Smooth muscle cell (in vitro differentiated cells): ENCODE data around the gene CCDC120. TPM values are rescaled to one million over a fixed set of nuclear protein-coding genes. Genes with fewer than 3 reads are reported as not detected.
A peak's percentile ranks its signal among the peaks of the same experiment; 100 is the strongest.

Experiments
- DNase-seq: peaks from one replicate; lab custom pipeline; 2025; ENCODE audit not compliant: unreplicated experiment; lab: John Stamatoyannopoulos, UW
- H2AFZ ChIP-seq: fragments of 200-600 bp; sonication (generic); 2 replicates; pipeline ENCODE4 v1.6.0; 2016; ENCODE audit warnings: antibody characterized with exemption, low read depth, mild to moderate bottlenecking
- H3F3A ChIP-seq: fragments of 200-600 bp; sonication (generic); 2 replicates; pipeline ENCODE4 v1.6.0; 2017; ENCODE audit warnings: antibody characterized with exemption, low read depth
- H3K27ac ChIP-seq: fragments of 200-600 bp; sonication (generic); 2 replicates; pipeline ENCODE4 v1.5.1; 2016; ENCODE audit warnings: low read depth, mild to moderate bottlenecking
- H3K27me3 ChIP-seq: fragments of 200-600 bp; sonication (generic); 2 replicates; pipeline ENCODE4 v1.6.1; 2016; ENCODE audit warnings: low read depth, mild to moderate bottlenecking
- H3K36me3 ChIP-seq: fragments of 200-600 bp; sonication (generic); 2 replicates; pipeline ENCODE4 v1.5.1; 2016; ENCODE audit warnings: low read depth
- H3K4me1 ChIP-seq: fragments of 200-600 bp; sonication (generic); 2 replicates; pipeline ENCODE4 v1.5.1; 2016; ENCODE audit warnings: low read depth
- H3K4me2 ChIP-seq: fragments of 200-600 bp; sonication (generic); 2 replicates; pipeline ENCODE4 v1.6.0; 2016; ENCODE audit warnings: mild to moderate bottlenecking
- H3K4me3 ChIP-seq: fragments of 200-600 bp; sonication (generic); 2 replicates; pipeline ENCODE4 v1.5.1; 2016; ENCODE audit warnings: mild to moderate bottlenecking
- H3K79me2 ChIP-seq: fragments of 200-600 bp; sonication (generic); 2 replicates; pipeline ENCODE4 v1.6.0; 2016; ENCODE audit warnings: low read depth, mild to moderate bottlenecking
- H3K9ac ChIP-seq: fragments of 200-600 bp; sonication (generic); 2 replicates; pipeline ENCODE4 v1.6.0; 2016; ENCODE audit warnings: low read depth
- H3K9me3 ChIP-seq: fragments of 200-600 bp; sonication (generic); replicated peaks from 2 replicates; pipeline ENCODE4 v1.5.1; 2016; ENCODE audit warnings: low read depth
- H4K20me1 ChIP-seq: fragments of 200-600 bp; sonication (generic); 2 replicates; pipeline ENCODE4 v1.6.0; 2016; ENCODE audit warnings: low read depth
- CTCF ChIP-seq: fragments of 200-600 bp; sonication (generic); IDR thresholded peaks from 2 replicates; pipeline ENCODE4 v1.5.1; 2017; ENCODE audit warnings: borderline replicate concordance, mild to moderate bottlenecking, antibody characterized with exemption; ENCODE audit not compliant: insufficient read depth, poor library complexity, severe bottlenecking
- WGBS: methylation state at CpG from one replicate; pipeline ENCODE4 v1.1.7; 2016; ENCODE audit warnings: low lambda C conversion rate; 5-methylcytosine and 5-hydroxymethylcytosine counted together
- polyA plus RNA-seq: library from polyadenylated mRNA; unstranded; fragments of >200 nt; fragmentation: Nextera tagmentation; extraction: Ambion mirVana; gene quantifications from 2 replicates; pipeline ENCODE4 v1.2.1, GENCODE V29; 2016
- total RNA-seq: library from RNA; depleted of rRNA; stranded (reverse); fragments of >200 nt; gene quantifications from 2 replicates; pipeline ENCODE4 v1.2.3, GENCODE V29; 2014

Gene CCDC120
- total and polyA plus RNA-seq, 2 experiments from 2014 or later: 2.0 to 5.4 TPM

- 96% methylated on average over 11 of the region's 11 CpGs for WGBS
- H3K9me3 ChIP-seq: no peaks in the 10 kb centered on the region
- no peaks in the 10 kb centered on the region for H3K36me3 ChIP-seq
- DNase-seq: no peak
- no peak for TF ChIP-seq CTCF
- peaks cover 7% of the 10 kb centered on the region for H3K79me2 ChIP-seq
- no peaks in the 10 kb centered on the region for H4K20me1 ChIP-seq
- no peak overlapping the region for H3K4me2 ChIP-seq
- no peak overlapping the region for H3K4me3 ChIP-seq
- H3K27me3 ChIP-seq: no peaks in the 10 kb centered on the region
- no peak overlapping the region for H2AFZ ChIP-seq
- no peaks in the 10 kb centered on the region for H3F3A ChIP-seq
- no peaks in the 10 kb centered on the region for H3K4me1 ChIP-seq
- H3K27ac ChIP-seq: no peak overlapping the region
- no peak overlapping the region for H3K9ac ChIP-seq
These were observed 10.2 kb downstream of the CCDC120 start for GRCh38 chrX:49069038-49069437.

GRCh38 chrX:49070988-49071387 is 12.2 kb downstream of the CCDC120 start:
- no peak for DNase-seq
- Histone ChIP-seq H3K4me1 (no peaks in the 10 kb centered on the region), H3K36me3 (no peaks in the 10 kb centered on the region), H3K27ac (no peak overlapping the region), H2AFZ (no peak overlapping the region), H3K4me3 (no peak overlapping the region), H4K20me1 (no peaks in the 10 kb centered on the region), H3K27me3 (no peaks in the 10 kb centered on the region), H3K79me2 (peaks cover 7% of the 10 kb centered on the region), H3K9ac (no peak overlapping the region), H3K9me3 (no peaks in the 10 kb centered on the region), H3F3A (no peaks in the 10 kb centered on the region), H3K4me2 (no peak overlapping the region)
- 90% methylated on average over 4 of the region's 4 CpGs for WGBS
- TF ChIP-seq CTCF: no peak

- H3K27ac ChIP-seq: no peak overlapping the region
- WGBS: 89% methylated on average over 55 of the region's 63 CpGs
- peaks cover 7% of the 10 kb centered on the region for H3K79me2 ChIP-seq
- no peak overlapping the region for H3K9ac ChIP-seq
- peak overlapping the region; percentile 86 for H3K4me2 ChIP-seq
- no peaks in the 10 kb centered on the region for H3K27me3 ChIP-seq
- H2AFZ ChIP-seq: no peak overlapping the region
- H4K20me1 ChIP-seq: no peaks in the 10 kb centered on the region
- H3K9me3 ChIP-seq: no peaks in the 10 kb centered on the region
- H3K4me1 ChIP-seq: no peaks in the 10 kb centered on the region
- TF ChIP-seq CTCF: no peak
- no peaks in the 10 kb centered on the region for H3K36me3 ChIP-seq
- H3K4me3 ChIP-seq: peak overlapping the region; percentile 71
- DNase-seq: no peak
- no peaks in the 10 kb centered on the region for H3F3A ChIP-seq
These were observed 13.3 kb downstream of the CCDC120 start for GRCh38 chrX:49071877-49072711.

GRCh38 chrX:49072712-49073095 is 13.9 kb downstream of the CCDC120 start:
- H3F3A ChIP-seq: no peaks in the 10 kb centered on the region
- no peak overlapping the region for H3K9ac ChIP-seq
- H3K27ac ChIP-seq: no peak overlapping the region

More at GRCh38 chrX:49072712-49073095, 13.9 kb downstream of the CCDC120 start:
- no peak for DNase-seq
- Histone ChIP-seq H4K20me1 (no peaks in the 10 kb centered on the region), H3K4me1 (no peaks in the 10 kb centered on the region), H3K4me2 (peak overlapping the region; percentile 86), H3K9me3 (no peaks in the 10 kb centered on the region), H2AFZ (no peak overlapping the region), H3K36me3 (no peaks in the 10 kb centered on the region), H3K27me3 (no peaks in the 10 kb centered on the region), H3K4me3 (peak overlapping the region; percentile 71), H3K79me2 (peaks cover 7% of the 10 kb centered on the region)
- TF ChIP-seq CTCF: no peak
- 83% methylated on average over 10 of the region's 10 CpGs for whole genome bisulfite sequencing
